Activated T-cell treated with anti-CD3 and anti-CD28 coated beads, Interleukin-2, amount 50 U/mL, for 1 hour (primary cell): ENCODE results near the gene HIPK3.

Experiments used
- DNase-seq: peaks from one replicate; pipeline ENCODE4 v3.0.0-alpha.2; 2020

The HIPK3 gene

GRCh38 chr11:33394431-33395109 is 137.4 kb downstream of the HIPK3 start:
- DNase-seq, result no peak

- no peak for DNase-seq
These were observed 139.2 kb downstream of the HIPK3 start for GRCh38 chr11:33396361-33396760.

GRCh38 chr11:33399421-33399820 is 142.2 kb downstream of the HIPK3 start:
- DNase-seq, result no peak

- no peak for DNase-seq
These were observed 144.9 kb downstream of the HIPK3 start for GRCh38 chr11:33402066-33402465.

- no peak for DNase-seq
These were observed 146.2 kb downstream of the HIPK3 start for GRCh38 chr11:33403344-33403743.

- no peak for DNase-seq
These were observed 148.8 kb downstream of the HIPK3 start for GRCh38 chr11:33405834-33406602.
